Stimulated activated CD4-positive, alpha-beta T cell treated with anti-CD3 and anti-CD28 coated beads, TNF-alpha, amount 100 ng/mL, for 4 hours (primary cell): Measurements from ENCODE around the gene WAS.
"Not testable (repeated sequence)": the region's sequence is repeated elsewhere in the genome, so short reads cannot be mapped to it uniquely, and the experiment has no call there.

Experiments used
- DNase-seq, 3 experiments: peaks; one replicate each; pipeline ENCODE4 v3.0.0-alpha.2; 2020; ENCODE audit warnings: low read depth in 3 of 3

Gene WAS

DNA sequence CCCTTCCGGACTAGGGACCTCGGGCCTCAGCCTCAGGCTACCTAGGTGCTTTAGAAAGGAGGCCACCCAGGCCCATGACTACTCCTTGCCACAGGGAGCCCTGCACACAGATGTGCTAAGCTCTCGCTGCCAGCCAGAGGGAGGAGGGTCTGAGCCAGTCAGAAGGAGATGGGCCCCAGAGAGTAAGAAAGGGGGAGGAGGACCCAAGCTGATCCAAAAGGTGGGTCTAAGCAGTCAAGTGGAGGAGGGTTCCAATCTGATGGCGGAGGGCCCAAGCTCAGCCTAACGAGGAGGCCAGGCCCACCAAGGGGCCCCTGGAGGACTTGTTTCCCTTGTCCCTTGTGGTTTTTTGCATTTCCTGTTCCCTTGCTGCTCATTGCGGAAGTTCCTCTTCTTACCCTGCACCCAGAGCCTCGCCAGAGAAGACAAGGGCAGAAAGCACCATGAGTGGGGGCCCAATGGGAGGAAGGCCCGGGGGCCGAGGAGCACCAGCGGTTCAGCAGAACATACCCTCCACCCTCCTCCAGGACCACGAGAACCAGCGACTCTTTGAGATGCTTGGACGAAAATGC is at the start of gene WAS:
WAS (plus strand) TSS at position 389 of the 572 bp plus-strand sequence; CDS start at position 444, 55 bp downstream.
- peak in 1 of 3 experiments; percentile 16 for DNase-seq

DNA sequence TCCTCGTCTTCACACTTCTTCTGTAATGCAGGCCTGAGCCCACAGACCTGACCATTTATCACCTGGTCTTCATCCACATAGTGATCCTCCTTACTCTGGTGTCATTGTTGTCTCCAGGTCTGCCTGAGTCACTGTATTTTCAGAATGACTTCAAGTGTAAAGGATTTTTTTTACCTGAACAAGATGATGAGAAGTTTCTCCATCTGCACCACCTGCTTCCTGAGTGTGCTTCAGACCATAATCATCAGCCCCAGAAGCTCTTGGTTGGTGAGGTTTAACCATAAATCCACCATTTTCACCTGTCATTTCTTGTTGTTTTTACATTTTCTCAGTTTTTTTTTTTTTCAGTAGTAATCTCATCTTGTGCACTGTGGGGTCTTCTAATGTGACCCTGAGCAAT is 47.3 kb upstream of the WAS start:
- no peak for DNase-seq

DNA sequence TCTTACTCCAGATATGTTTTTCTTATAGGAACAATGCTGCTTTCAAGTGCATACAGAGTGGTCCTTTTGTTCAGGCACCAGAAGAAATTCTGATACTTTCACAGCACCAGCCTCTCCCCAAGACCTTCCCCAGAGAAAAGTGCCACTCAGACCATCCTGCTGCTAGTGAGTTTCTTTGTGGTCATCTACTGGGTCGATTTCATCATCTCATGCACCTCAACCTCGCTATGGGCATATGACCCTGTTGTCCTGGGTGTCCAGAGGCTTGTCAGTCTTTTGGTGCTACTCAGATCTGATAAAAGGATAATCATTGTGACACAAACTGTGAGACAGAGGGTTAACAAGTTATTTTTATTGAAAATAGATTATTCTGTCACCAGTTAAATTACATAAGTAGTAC is 46.8 kb upstream of the WAS start:
- DNase-seq: no peak

DNA sequence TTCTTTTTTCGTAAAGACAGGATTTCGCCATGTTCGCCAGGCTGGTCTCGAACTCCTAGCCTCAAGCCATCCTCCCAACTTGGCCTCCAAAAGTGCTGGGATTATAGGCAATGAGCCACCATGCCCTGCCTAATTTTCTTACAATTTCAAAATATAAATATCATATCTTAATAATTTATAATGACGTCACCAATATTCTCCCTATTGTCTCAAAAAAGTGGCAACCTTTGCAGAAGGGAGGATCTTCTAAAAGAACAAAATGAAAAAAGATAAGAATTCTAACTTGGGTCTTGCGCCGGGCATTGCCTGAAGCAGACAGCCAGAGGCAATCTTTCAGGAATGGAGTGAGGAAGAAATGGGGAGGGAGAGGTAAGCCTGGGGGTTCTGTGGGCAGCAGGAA is 37.9 kb upstream of the WAS start:
- no peak for DNase-seq

DNA sequence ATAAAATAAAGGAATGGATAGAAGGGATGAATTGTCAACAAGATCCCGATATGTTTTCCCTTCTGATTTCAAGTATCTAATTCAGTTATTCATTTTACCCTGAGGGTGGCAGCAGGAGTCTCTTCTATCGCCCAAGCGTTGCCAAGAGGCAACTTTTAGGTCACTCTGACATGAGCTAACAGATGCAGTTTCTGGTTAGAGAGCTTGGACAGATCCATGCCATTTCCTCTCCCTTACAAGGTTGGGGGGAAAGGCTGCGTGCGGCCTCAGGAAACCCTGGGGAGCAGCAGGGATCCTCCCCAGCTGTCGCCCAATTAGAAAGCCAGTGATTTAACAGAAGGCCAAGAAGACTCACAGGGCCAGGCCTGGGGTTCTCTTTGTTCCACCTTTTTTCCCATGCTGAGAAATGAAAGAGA is 35.3 kb upstream of the WAS start:
- DNase-seq: peak in 2 of 3 experiments; percentile 1 to 2

DNA sequence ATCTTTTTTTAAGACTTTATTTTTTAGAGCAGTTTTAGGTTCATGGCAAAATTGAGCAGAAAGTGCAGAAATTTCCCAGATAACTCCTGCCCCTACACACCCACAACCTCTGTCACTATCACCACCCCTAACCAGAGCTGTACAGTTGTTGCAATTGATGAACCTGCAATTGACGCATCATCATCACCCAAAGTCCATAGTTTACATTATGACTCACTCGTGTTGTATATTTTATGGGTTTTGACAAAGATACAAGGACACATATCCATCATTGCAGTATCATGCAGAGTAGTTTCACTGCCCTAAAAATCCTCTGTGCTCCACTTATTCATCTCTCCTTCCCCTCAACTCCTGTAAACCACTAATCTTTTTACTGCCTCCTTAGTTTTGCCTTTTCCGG is 34.5 kb upstream of the WAS start:
- no peak for DNase-seq

DNA sequence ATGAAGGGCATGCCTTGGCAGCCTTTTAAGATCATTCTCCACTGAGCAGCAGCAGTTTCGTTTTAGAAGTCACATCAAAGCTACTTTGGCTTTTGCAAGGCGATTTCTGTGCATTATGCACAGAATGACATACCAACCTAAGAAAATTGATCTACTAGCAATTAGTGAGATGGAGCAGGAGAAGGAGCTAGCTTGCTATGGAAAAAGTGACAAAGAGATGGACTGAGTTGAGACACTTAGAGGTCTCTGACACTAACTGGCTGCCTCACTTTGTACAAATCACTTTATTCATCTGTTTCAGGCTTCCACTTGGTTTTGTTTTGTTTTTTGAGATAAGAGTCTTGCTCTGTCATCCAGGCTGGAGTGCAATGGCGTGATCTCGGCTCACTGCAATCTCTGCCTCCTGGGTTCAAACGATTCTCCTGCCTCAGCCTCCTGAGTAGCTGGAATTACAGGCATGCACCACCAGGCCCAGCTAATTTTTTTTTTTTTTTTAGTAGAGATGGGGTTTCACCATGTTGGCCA is 31.5 kb upstream of the WAS start:
- not testable (repeated sequence) for DNase-seq

DNA sequence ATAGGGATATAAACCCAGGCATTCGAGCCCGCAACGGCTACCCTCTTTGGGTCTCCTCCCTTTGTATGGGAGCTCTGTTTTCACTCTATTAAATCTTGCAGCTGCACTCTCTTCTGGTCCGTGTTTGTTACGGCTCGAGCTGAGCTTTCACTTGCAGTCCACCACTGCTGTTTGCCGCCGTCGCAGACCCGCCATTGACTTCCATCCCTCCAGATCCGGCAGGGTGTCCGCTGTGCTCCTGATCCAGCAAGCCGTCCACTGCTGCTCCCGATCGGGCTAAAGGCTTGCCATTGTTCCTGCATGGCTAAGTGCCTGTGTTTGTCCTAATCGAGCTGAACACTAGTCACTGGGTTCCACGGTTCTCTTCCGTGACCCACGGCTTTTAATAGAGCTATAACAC is 28.9 kb upstream of the WAS start:
- DNase-seq: not testable (repeated sequence)

DNA sequence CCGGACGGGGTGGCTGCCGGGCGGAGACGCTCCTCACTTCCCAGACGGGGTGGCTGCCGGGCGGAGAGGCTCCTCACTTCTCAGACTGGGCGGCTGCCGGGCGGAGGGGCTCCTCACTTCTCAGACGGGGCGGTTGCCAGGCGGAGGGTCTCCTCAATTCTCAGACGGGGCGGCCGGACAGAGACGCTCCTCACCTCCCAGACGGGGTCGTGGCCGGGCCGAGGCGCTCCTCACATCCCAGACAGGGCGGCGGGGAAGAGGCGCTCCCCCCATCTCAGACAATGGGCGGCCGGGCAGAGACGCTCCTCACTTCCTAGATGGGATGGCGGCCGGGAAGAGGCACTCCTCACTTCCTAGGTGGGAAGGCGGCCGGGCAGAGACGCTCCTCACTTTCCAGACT is 23.9 kb upstream of the WAS start:
- DNase-seq: not testable (repeated sequence)

DNA sequence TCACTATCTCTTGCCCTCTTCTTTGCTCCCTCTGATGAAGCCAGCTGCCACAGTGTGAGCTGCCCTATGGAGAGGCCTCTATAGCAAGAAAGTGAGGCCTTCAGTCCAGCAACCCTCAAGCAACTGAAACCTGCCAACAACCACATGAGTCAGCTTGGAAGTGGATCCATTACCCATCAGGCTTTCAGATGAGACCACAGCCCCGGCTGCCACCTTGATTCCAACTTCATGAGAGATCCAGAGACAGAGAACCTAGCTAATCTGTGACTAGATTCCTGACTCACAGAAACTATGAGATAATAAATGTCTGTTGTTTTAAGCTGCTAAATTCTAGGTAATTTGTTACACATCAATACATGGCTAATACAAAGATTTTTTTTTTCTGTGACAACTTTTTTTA is 20.4 kb upstream of the WAS start:
- no peak for DNase-seq

DNA sequence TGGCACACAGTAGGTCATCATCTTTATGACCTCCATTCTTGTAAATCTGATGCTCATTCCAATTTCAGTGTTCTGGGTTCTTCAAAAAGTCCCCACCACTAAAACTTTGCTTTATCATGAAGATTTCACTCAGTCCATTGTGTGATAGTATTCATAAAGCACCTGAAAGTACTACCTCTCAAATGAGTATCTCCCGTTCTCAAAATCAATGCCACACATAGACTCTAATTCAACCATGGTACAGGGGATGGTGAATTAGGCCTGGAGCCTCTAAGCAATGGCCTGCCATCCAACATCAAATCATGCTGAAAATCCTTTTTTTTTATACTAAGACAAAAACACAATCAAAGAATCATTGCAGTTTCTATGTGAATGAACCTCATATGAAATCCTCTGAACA is 19.4 kb upstream of the WAS start:
- DNase-seq: no peak

DNA sequence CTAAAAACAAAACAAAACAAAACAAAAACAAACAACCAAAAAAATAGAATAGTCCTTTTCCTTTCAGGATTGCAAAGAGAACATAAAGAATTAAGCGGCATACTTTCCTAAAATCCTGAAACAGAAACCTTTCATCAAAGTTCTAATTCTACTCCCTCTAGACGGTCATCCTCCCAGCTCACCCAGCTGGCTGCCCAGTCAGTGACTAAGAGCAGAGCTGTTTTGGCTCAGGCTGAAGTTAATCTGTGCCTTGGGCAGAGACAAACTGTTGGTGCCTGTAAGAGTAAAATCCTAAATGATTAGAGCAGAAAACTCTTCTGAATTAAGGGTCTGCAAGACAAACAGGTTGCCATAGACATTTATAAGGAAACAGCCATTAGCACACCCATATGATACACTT is 17.6 kb upstream of the WAS start:
- no peak for DNase-seq

DNA sequence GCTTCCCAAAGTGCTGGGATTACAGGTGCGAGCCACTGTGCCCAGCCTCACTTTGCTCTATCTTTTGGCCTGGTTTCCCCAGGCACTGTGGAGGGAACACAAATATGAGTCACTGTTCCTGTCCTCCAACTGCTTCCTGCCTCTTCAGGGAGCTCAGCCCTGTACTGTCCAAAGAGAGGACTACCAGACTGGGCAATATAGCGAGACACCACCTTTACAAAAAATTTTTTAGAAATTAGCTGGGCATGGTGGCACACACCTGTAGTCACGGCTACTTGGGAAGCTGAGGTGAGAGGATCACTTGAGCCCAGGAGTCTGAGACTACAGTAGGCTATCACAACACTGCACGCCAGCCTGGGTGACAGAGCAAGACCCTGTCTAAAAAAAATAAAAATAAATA is 16.9 kb upstream of the WAS start:
- no peak for DNase-seq

DNA sequence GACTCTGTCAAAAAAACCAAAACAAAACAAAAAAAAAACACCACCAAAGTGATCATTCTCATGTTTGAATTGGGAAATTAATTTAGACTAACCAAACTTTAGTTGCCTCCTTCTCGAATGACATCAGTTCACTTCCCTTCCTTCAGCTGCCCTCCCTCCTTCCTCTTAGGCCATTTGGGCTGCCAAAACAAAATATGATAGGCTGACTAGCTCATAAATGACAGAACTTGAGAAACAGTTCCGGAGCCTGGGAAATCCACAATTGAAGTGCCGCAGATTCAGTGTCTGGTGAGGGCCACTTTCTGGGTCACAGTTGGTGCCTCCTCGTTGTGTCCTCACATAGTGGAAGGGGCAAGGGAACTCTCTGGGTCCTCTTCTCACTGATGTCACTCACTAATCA is 16.1 kb upstream of the WAS start:
- no peak for DNase-seq

DNA sequence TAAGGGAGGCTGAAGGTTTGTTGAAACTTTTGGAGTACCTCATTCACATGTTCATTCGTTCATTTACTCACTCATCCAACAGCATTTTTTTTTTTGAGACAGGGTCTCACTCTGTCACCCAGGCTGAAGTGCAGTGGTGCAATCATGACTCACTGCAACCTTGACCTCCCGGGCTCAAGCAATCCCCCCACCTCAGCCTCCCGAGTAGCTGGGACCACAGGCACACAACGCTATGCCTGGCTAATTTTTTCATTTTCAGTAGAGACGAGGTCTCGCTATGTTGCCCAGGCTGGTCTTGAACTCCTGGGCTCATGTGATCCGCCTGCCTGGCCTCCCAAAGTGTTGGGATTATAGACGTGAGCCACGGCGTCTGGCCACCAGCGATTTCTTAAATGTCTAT is 15.4 kb upstream of the WAS start:
- DNase-seq: not testable (repeated sequence)

DNA sequence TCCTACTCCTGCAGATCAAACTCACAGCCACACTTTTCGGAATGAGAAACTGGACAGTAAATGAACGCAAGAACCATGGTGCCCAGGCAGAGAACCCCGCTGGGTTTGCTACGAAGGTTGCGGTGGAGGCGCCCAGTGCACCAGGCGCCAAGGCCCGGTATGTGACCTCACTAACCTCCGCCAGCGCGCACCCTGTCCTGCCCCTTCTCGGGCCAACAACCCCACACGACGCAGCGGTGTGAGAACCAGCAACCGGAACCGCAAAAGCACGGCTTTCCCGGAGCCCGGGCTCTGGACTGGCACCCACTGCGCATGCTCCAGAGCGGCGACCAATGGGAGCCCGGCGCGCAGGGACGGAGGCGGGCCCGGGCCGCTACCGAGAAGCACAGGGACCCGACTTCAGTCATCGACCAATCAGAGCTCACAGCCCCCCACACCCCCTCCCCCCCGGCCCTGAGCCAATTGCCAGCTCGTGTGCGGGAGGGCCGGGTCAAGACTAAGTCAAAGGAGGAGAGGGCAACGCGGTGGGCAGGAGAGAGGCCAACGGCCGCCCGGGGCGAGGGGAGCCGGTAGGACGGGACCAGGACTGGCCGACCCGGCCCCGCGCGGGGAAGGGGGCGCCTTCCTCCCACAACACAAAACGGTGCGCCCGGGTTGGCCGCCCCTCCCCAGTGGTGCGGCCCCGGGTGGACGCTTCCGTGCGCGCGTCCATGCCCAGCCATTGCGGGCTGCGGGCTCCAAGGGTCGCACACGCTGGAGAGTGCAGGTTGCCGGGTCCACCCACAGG is 7.3 kb upstream of the WAS start:
- DNase-seq: peak; percentile 72 to 76 (median 76)

DNA sequence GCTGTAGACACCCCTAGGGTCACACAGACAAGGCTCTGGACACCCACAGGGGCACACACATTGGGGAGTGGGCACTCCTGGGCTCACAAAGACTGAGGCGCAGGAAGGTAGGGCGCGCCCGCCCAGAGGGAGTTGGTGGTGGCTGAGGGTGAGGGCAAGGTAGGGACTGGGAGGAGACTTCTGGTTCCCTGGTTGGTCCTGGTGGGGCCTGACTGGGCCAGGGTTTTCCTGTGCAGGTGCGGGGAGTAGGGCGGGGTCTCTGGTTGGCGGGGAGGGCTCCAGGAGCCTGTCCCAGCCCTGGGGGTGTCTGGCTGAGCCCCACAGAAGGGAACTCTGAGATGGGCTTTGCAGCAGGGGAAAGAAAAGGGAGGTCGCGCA is 6.7 kb upstream of the WAS start:
- no peak for DNase-seq

DNA sequence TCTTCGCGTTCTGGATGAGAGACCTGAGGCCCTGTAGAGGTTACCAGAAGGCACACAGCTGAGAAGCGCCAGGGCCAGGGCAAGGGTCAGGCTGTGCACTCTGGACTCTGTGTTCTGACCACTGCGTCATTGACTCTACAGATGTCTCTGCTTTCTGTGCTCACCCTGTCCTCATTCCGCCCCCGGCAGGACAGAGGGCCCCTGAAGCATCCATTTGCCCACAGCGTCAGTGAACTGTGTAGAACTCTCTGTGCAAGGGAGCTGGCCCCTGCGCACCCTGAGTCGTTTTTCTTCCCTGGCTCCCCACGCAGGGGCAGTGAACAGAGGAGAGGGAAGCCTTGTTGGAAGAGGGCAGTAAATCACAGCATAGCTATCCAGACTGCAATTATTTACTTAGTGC is 6.1 kb upstream of the WAS start:
- no peak for DNase-seq

DNA sequence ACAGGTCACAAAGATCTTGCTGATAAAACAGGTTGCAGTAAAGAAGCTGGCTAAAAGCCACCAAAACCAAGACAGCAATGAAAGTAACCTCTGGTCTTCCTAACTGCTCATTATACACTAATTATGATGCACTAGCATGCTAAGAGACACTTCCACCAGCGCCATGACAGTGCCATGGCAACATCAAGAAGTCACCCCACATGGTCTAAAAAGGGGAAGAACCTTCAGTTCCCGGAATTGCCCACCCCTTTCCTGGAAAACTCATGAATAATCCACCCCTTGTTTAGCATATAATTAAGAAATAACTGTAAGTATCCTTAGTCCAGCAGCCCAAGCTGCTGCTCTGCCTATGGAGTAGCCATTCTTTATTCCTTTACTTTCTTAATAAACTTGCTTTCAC is 3.1 kb upstream of the WAS start:
- DNase-seq: not testable (repeated sequence)

DNA sequence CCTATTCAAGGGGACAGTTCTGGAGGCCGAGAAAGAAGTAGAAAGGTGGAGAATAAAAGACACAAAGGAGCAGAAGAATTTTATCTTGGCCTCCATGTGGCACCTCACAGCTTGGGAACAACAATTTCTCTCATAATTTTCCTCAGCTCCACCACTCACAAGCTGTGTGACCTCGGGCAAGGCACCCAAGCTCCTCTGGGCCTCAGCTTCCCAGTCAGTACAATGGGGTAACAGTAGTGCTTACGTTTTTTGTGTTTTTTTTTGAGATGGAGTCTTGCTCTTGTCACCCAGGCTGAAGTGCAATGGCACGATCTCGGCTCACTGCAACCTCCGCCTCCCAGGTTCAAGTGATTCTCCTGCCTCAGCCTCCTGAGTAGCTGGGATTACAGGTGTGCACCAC is 2.7 kb upstream of the WAS start:
- DNase-seq: not testable (repeated sequence)

DNA sequence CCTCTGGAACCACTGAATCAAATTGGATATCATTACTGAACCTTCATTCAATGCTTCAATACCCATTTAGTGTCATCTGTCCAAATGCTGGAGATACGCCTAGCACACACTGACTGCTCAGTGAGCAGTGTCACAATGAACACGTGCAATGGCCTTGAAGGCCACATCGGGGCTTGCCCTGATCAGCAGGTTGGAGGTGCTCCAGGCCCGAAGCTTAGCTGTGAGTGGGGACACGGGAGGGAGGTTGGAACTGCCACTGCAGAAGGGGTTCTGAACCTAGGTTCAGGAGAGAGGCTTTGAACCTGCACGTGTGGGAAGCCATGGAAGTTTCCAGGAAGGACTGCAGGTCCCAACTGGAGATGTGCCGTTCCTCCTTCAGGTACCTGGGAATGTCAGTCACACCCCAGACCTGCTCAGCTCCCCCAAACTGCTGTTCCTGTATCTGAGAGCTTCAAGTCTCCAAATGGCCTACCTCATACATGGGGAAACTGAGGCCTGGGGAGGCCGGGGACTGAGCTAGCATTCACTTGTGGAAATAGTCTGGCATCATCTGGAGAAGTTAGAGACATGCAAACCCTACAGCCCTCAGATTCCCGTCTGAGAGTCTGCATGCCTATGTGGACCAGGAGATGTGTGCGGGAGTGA is 1.9 kb upstream of the WAS start:
- no peak for DNase-seq

DNA sequence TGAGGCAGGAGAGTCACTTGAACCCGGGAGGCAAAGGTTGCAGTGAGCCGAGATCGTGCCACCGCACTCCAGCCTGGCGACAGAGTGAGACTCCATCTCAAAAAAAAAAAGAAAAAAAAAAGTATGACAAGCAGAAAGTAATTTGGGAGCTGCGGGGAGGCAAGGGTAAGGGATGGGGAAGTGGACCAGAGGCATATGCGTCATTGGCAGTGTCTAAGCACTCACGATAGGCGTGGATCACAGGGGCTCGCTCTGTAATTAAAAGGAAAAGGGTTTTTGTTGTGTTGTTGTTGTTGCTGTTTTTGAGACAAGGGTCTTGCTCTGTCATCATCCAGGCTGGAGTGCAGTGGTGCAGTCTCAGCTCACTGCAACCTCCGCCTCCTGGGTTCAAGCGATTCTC is 804 bp upstream of the WAS start:
- DNase-seq: not testable (repeated sequence)

DNA sequence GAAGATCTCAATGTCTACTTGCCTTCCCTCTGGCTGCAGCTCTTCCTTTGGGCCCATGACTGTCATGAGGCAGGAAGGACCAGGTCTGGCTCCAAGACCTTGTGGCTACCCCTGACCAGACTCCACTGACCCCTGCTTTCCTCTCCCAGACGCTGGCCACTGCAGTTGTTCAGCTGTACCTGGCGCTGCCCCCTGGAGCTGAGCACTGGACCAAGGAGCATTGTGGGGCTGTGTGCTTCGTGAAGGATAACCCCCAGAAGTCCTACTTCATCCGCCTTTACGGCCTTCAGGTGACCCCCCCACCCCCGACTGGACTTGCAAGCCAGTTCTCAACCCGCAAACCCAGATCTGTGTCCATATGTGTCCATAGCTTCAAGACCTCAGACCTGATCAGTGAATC is 535 bp downstream of the WAS start:
- DNase-seq: no peak
